ENCODE results near the gene NHEJ1.

Gene NHEJ1

DNA sequence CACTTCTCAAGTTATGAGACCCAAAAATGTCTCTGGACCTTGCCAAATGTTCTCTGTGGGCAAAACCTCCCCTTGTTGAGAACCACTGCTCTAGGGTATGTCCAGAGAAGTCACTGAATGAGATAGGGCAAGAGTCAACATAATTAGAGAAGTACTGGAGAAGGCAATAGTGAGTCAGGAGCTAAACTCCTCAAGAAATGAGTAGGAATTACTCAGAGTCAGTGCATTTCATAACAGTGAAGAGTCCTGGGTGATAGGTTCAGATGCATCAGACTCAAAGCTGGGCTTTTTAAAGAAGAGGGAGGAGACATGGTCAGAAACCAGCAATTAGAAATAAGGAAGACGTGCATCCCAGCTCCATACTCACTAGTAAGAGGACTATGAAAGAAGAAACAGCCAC, 61.3 kb downstream of the NHEJ1 start:
- H3K4me3 ChIP-seq (ENCODE audit: insufficient read depth, low read length, poor library complexity, severe bottlenecking), result no peak overlapping the region
- no peaks in the 10 kb centered on the region for H3K9me3 ChIP-seq (ENCODE audit: insufficient read depth, low read length)
- no peak overlapping the region for H3K4me2 ChIP-seq (ENCODE audit: low read depth, low read length, poor library complexity, severe bottlenecking)
- H2AFZ ChIP-seq (ENCODE audit: low read depth, low read length, severe bottlenecking), result no peak overlapping the region
- H3K9ac ChIP-seq (ENCODE audit: low read length), result no peak overlapping the region
- TF ChIP-seq, protein P1, sequence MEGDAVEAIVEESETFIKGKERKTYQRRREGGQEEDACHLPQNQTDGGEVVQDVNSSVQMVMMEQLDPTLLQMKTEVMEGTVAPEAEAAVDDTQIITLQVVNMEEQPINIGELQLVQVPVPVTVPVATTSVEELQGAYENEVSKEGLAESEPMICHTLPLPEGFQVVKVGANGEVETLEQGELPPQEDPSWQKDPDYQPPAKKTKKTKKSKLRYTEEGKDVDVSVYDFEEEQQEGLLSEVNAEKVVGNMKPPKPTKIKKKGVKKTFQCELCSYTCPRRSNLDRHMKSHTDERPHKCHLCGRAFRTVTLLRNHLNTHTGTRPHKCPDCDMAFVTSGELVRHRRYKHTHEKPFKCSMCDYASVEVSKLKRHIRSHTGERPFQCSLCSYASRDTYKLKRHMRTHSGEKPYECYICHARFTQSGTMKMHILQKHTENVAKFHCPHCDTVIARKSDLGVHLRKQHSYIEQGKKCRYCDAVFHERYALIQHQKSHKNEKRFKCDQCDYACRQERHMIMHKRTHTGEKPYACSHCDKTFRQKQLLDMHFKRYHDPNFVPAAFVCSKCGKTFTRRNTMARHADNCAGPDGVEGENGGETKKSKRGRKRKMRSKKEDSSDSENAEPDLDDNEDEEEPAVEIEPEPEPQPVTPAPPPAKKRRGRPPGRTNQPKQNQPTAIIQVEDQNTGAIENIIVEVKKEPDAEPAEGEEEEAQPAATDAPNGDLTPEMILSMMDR (IDR thresholded peaks at IDR 0.05; ENCODE audit: insufficient read depth, low read length, poor library complexity, severe bottlenecking), result no peak
- no peak for TF ChIP-seq EZH2phosphoT487 (conservative IDR thresholded peaks at IDR 0.05; ENCODE audit: low read length)
- H3F3A ChIP-seq (ENCODE audit: insufficient read depth), result no peaks in the 10 kb centered on the region
- H3K27me3 ChIP-seq (ENCODE audit: low read length), result no peaks in the 10 kb centered on the region
- no peaks in the 10 kb centered on the region for H3K79me2 ChIP-seq (ENCODE audit: insufficient read depth, low read length)
- H3K27ac ChIP-seq (ENCODE audit: low read depth, low read length), result no peak overlapping the region
- no peaks in the 10 kb centered on the region for H4K20me1 ChIP-seq (ENCODE audit: low read depth, low read length)
- no peaks in the 10 kb centered on the region for H3K9me2 ChIP-seq (replicated peaks; ENCODE audit: insufficient read depth, low read length)
- no peaks in the 10 kb centered on the region for H3K36me3 ChIP-seq (ENCODE audit: low read length)

DNA sequence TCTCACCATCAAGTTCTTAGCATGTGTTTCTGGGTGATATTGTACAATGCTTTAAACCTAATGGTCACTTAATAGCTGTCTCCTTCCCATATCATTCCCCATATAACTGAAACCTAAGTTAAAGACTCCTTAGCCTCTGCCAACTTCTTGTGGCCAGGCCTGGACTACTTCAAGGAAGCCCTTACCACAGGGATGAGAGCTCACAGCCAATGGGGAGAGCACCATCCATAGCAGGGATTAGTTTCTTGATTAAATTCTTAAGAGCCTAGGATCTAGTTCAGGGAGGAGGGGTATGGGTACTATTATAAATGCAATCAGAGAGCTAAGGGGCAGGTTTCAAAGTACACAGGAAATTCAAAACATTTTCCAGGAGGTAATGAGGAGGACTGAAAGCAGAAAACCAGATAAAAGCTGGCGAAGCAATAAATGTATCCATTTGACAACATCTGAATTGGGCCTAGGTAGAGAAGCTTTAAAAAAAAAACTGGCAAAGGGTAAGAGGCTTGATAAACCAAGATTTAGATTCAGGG, 65.1 kb downstream of the NHEJ1 start:
- H3K27ac ChIP-seq (ENCODE audit: low read depth, low read length), result no peak overlapping the region
- H3K79me2 ChIP-seq (ENCODE audit: insufficient read depth, low read length), result no peaks in the 10 kb centered on the region
- H3K9me3 ChIP-seq (ENCODE audit: insufficient read depth, low read length), result no peaks in the 10 kb centered on the region
- H3K36me3 ChIP-seq (ENCODE audit: low read length), result no peaks in the 10 kb centered on the region
- H3K9me2 ChIP-seq (replicated peaks; ENCODE audit: insufficient read depth, low read length), result no peaks in the 10 kb centered on the region
- H3K4me3 ChIP-seq (ENCODE audit: insufficient read depth, low read length, poor library complexity, severe bottlenecking), result no peak overlapping the region
- H3K27me3 ChIP-seq (ENCODE audit: low read length), result no peaks in the 10 kb centered on the region
- no peak overlapping the region for H2AFZ ChIP-seq (ENCODE audit: low read depth, low read length, severe bottlenecking)
- no peak for TF ChIP-seq EZH2phosphoT487 (conservative IDR thresholded peaks at IDR 0.05; ENCODE audit: low read length)
- TF ChIP-seq, protein P1 (IDR thresholded peaks at IDR 0.05; ENCODE audit: insufficient read depth, low read length, poor library complexity, severe bottlenecking), result no peak
- no peak overlapping the region for H3K4me2 ChIP-seq (ENCODE audit: low read depth, low read length, poor library complexity, severe bottlenecking)
- no peaks in the 10 kb centered on the region for H3F3A ChIP-seq (ENCODE audit: insufficient read depth)
- H3K9ac ChIP-seq (ENCODE audit: low read length), result no peak overlapping the region
- no peaks in the 10 kb centered on the region for H4K20me1 ChIP-seq (ENCODE audit: low read depth, low read length)

DNA sequence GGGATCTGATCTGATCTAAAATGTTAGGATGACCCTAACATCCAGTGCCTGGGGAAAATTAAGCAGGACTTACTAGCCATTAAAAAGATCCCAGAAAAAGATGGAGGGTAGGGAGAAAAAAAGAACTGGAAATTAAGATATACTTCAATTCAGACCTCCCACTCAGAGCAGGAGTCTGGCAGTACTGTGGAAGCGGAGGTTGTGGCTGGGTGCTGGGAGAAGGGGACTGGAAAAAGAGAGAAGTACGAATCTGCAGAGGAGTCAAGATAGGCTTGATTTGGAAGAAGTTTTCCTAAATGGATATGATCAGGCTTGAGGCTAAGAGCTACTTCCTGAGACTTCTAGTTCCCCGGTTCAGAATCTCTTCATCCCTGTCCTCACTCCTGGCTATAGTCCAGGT, 66.4 kb downstream of the NHEJ1 start:
- no peaks in the 10 kb centered on the region for H3K9me3 ChIP-seq (ENCODE audit: insufficient read depth, low read length)
- no peaks in the 10 kb centered on the region for H3K36me3 ChIP-seq (ENCODE audit: low read length)
- no peak overlapping the region for H2AFZ ChIP-seq (ENCODE audit: low read depth, low read length, severe bottlenecking)
- H3K27me3 ChIP-seq (ENCODE audit: low read length), result no peaks in the 10 kb centered on the region
- H3K9ac ChIP-seq (ENCODE audit: low read length), result no peak overlapping the region
- H3K4me3 ChIP-seq (ENCODE audit: insufficient read depth, low read length, poor library complexity, severe bottlenecking), result no peak overlapping the region
- no peaks in the 10 kb centered on the region for H3F3A ChIP-seq (ENCODE audit: insufficient read depth)
- no peak for TF ChIP-seq EZH2phosphoT487 (conservative IDR thresholded peaks at IDR 0.05; ENCODE audit: low read length)
- TF ChIP-seq, protein P1 (IDR thresholded peaks at IDR 0.05; ENCODE audit: insufficient read depth, low read length, poor library complexity, severe bottlenecking), result no peak
- H3K4me2 ChIP-seq (ENCODE audit: low read depth, low read length, poor library complexity, severe bottlenecking), result no peak overlapping the region
- no peak overlapping the region for H3K27ac ChIP-seq (ENCODE audit: low read depth, low read length)
- no peaks in the 10 kb centered on the region for H4K20me1 ChIP-seq (ENCODE audit: low read depth, low read length)
- no peaks in the 10 kb centered on the region for H3K9me2 ChIP-seq (replicated peaks; ENCODE audit: insufficient read depth, low read length)
- H3K79me2 ChIP-seq (ENCODE audit: insufficient read depth, low read length), result no peaks in the 10 kb centered on the region
